ELF-1 (cell line): Measurements from ENCODE around the gene GAPT.
"Not testable (repeated sequence)": the region's sequence is repeated elsewhere in the genome, so short reads cannot be mapped to it uniquely, and the experiment has no call there.

Experiments used
- DNase-seq: peaks from one replicate; pipeline ENCODE4 v3.0.0-alpha.2; 2016; ENCODE audit warnings: low read depth, low spot score

Gene GAPT

GRCh38 chr5:58503390-58504046, 12.3 kb downstream of the GAPT start:
- peak; percentile 7 for DNase-seq

GRCh38 chr5:58504766-58505165, 13.5 kb downstream of the GAPT start:
- DNase-seq, result no peak

- no peak for DNase-seq
Observed at GRCh38 chr5:58505502-58505901, 14.3 kb downstream of the GAPT start.

- no peak for DNase-seq
Observed at GRCh38 chr5:58505971-58506640, 14.9 kb downstream of the GAPT start.

GRCh38 chr5:58507715-58508114, 16.5 kb downstream of the GAPT start:
- no peak for DNase-seq

- no peak for DNase-seq
Observed at GRCh38 chr5:58517198-58517597, 26.0 kb downstream of the GAPT start.

- DNase-seq, result no peak
Observed at GRCh38 chr5:58523956-58524355, 32.7 kb downstream of the GAPT start.

GRCh38 chr5:58524571-58524970, 33.3 kb downstream of the GAPT start:
- no peak for DNase-seq

- no peak for DNase-seq
Observed at GRCh38 chr5:58530942-58531490, 39.8 kb downstream of the GAPT start.

- not testable (repeated sequence) for DNase-seq
Observed at GRCh38 chr5:58541935-58542334, 50.7 kb downstream of the GAPT start.

- peak; percentile 15 for DNase-seq
Observed at GRCh38 chr5:58542709-58543108, 51.5 kb downstream of the GAPT start.

GRCh38 chr5:58543723-58544122, 52.5 kb downstream of the GAPT start:
- DNase-seq, result no peak

- DNase-seq, result no peak
Observed at GRCh38 chr5:58544195-58544594, 53.0 kb downstream of the GAPT start.

GRCh38 chr5:58544926-58545325, 53.7 kb downstream of the GAPT start:
- DNase-seq, result no peak

GRCh38 chr5:58545912-58546311, 54.7 kb downstream of the GAPT start:
- DNase-seq, result no peak
